ENCODE results near the gene SIK1. TPM values are rescaled to one million over a fixed set of nuclear protein-coding genes. Genes with fewer than 3 reads are reported as not detected.
"Not testable (repeated sequence)": the region's sequence is repeated elsewhere in the genome, so short reads cannot be mapped to it uniquely, and the experiment has no call there.

The SIK1 gene
- total RNA-seq, 2 donors from 2014 or later = 3.9 to 33.5 TPM

DNA sequence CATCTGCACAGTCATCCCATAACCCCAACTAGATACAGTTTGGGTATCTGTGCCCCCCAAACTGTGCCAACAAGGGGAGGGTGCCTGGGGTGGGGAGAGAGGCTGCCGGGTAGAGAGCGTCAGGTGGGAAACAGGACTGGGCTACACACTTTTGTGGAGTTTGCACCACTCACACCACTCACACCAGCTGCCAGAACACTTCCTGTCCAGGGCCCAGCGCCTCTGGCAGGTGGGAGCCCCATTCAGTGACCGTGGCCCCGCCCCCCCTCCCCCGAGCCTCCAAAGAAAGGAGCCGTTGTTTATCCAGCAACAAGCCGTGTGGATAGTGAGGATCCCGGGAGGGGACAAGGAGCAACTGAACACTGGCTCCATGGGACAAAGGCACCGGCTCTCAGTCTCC, 44.0 kb downstream of the SIK1 start:
- not testable (repeated sequence) for H3K9me3 ChIP-seq; H3K4me1 ChIP-seq; H3K4me3 ChIP-seq; H3K27ac ChIP-seq; H3K36me3 ChIP-seq; DNase-seq (ENCODE audit: low spot score); H3K27me3 ChIP-seq

DNA sequence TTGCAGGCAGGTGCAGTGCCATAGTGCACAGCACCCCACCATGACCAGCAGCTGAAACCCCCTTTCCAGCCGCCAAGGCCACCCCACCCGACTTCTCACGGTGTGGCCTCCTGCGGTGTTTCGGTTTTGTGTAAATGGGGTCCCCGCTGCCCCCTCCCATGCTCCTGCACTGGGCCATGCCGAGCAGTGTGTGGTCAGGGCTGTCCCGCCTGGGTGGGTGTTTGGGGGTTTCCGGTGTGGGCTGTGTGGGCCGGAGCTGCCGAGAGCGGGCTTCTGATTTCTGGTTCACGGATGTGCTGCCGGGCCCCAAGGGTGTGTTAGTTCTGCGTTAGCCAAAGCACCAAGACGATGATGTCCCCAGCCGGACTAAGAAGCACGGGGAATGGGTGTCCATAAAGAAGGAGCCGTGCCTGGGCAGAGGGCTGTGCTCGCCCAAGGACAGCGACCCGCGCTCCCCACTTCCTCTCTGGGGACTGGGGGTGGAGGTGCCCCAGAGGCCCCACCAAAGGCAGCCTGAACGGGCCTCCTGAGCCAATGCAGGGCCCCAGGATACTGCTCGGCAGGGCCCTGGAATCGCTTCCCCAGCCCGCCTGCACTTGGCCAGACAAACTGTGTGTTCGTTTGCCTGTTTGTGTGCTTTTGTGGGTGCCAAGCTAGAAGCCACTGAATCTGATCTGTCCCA, 45.9 kb downstream of the SIK1 start:
- H3K27ac ChIP-seq; H3K36me3 ChIP-seq; H3K4me1 ChIP-seq; H3K9me3 ChIP-seq; H3K4me3 ChIP-seq; H3K27me3 ChIP-seq; DNase-seq (ENCODE audit: low spot score): not testable (repeated sequence)

- DNase-seq (ENCODE audit: low spot score); H3K27ac ChIP-seq; H3K36me3 ChIP-seq; H3K4me3 ChIP-seq; H3K9me3 ChIP-seq; H3K4me1 ChIP-seq; H3K27me3 ChIP-seq: not testable (repeated sequence)
Observed at GRCh38 chr21:43380337-43380736, 46.6 kb downstream of the SIK1 start.

DNA sequence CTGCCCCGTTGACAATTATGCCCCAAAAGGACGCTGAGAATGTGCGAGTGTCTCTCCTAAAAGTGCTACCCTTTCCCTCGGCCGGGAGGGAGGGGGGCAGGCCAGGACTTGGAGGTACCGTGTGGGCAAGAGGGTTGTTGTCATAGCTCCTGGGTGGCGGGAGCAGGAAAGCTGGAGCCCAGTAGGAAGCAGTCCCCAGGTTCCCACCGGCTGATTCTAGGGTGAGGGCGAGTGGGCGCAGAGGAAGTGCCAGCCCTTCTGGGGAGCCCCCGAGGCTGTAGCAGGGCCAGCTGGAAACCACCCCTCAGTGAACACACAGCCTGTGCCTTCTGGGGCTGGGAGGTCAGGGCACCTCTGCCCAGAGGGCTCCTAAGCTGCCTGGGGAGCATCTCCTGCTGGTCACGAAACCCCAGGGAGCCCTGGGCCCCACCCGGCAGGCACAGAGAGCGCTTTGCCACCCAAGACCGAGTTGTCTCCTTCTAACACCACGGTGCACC, 47.3 kb downstream of the SIK1 start:
- DNase-seq (ENCODE audit: low spot score); H3K27me3 ChIP-seq: not testable (repeated sequence)

GRCh38 chr21:43376478-43376882, 50.5 kb downstream of the SIK1 start:
- TF ChIP-seq CTCF (IDR thresholded peaks at IDR 0.05) = no peak
- H3K27me3 ChIP-seq = no peaks in the 10 kb centered on the region
- no peak for DNase-seq (ENCODE audit: low spot score)
- H3K9me3 ChIP-seq = no peaks in the 10 kb centered on the region
- H3K36me3 ChIP-seq = no peaks in the 10 kb centered on the region
- H3K4me3 ChIP-seq = no peak overlapping the region
- no peak overlapping the region for H3K27ac ChIP-seq
- H3K4me1 ChIP-seq = no peaks in the 10 kb centered on the region

More for the DNA sequence above, 47.3 kb downstream of the SIK1 start:
- H3K9me3 ChIP-seq, H3K36me3 ChIP-seq, H3K4me3 ChIP-seq, H3K4me1 ChIP-seq, H3K27ac ChIP-seq: not testable (repeated sequence)

DNA sequence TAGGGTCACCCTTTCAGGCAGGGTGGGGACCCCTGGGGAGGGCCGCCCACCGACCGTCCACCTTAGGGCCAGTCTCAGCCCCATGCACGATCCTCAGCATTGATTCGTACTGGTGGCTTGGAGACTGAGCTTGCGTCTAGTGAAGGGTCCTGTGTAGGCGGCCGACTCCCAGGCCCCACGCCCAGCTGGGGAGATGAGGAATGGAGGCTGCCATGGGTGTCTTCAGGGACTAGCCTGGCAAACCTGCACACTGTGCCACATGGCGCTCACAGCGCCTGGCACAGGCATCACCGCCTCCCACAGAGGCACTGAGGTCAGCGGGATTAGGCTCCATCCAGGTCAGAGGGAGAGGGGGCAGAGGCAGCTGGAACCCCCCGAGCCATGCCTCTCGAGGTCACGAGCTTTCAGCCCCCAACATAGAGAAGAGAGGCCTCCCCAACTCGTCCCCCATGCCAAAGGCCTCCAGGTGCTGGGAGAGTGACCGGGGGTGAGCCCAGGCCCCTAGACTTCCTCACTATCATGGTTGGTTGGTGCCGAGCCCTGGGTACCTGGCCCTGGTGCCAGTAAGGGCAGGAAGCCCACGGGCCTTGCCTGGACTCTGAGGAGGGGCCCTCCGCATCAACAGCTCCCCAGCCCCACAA, 51.0 kb downstream of the SIK1 start:
- H3K4me3 ChIP-seq = no peak overlapping the region
- H3K4me1 ChIP-seq = no peaks in the 10 kb centered on the region
- no peaks in the 10 kb centered on the region for H3K9me3 ChIP-seq
- H3K36me3 ChIP-seq = no peaks in the 10 kb centered on the region
- H3K27me3 ChIP-seq = no peaks in the 10 kb centered on the region
- no peak for DNase-seq (ENCODE audit: low spot score)
- no peak overlapping the region for H3K27ac ChIP-seq
- TF ChIP-seq CTCF (IDR thresholded peaks at IDR 0.05) = no peak

GRCh38 chr21:43375006-43375836, 51.7 kb downstream of the SIK1 start:
- TF ChIP-seq CTCF (IDR thresholded peaks at IDR 0.05) = no peak
- no peak for DNase-seq (ENCODE audit: low spot score)
- H3K4me1 ChIP-seq = no peaks in the 10 kb centered on the region
- H3K27me3 ChIP-seq = no peaks in the 10 kb centered on the region
- no peak overlapping the region for H3K4me3 ChIP-seq
- H3K27ac ChIP-seq = no peak overlapping the region
- H3K36me3 ChIP-seq = no peaks in the 10 kb centered on the region
- H3K9me3 ChIP-seq = no peaks in the 10 kb centered on the region

Data from right atrium auricular region (tissue), 2 donors.